AG10803 (cell line): ENCODE data around the gene OR10G2.
"Not testable (repeated sequence)": the region's sequence is repeated elsewhere in the genome, so short reads cannot be mapped to it uniquely, and the experiment has no call there.

Experiments used
- DNase-seq: peaks from one replicate; pipeline ENCODE4 v3.0.0; 2010; ENCODE audit warnings: low read depth
- H3K4me3 ChIP-seq: 2 replicates; pipeline ENCODE4 v1.5.1; 2011; ENCODE audit warnings: mild to moderate bottlenecking, low read length, control low read depth
- TF ChIP-seq, protein P1 (sequence below): conservative IDR thresholded peaks from 2 replicates; pipeline ENCODE4 v1.5.1; 2011; ENCODE audit warnings: mild to moderate bottlenecking, low read length, control low read depth, inconsistent platforms

The OR10G2 gene

DNA sequence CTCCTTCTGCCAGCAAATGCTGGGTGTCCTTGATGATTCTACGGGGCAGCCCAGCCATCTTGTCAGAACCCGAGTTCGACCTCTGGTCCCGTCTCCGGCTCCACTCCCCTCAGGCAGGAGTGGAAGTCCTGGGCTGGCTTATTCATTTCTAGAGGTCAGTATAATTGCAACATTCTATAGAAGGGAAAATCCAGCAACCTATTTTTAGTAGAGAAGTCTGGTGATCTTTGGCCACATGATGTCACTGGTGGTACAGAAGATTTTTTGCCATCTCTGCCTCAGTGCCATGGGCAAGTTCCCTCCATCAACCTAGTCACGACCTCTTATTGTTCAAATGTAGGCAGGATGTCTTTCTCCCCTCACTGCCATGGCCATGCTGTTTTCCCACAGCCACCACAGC, 22.4 kb downstream of the OR10G2 start:
- TF ChIP-seq, protein P1, sequence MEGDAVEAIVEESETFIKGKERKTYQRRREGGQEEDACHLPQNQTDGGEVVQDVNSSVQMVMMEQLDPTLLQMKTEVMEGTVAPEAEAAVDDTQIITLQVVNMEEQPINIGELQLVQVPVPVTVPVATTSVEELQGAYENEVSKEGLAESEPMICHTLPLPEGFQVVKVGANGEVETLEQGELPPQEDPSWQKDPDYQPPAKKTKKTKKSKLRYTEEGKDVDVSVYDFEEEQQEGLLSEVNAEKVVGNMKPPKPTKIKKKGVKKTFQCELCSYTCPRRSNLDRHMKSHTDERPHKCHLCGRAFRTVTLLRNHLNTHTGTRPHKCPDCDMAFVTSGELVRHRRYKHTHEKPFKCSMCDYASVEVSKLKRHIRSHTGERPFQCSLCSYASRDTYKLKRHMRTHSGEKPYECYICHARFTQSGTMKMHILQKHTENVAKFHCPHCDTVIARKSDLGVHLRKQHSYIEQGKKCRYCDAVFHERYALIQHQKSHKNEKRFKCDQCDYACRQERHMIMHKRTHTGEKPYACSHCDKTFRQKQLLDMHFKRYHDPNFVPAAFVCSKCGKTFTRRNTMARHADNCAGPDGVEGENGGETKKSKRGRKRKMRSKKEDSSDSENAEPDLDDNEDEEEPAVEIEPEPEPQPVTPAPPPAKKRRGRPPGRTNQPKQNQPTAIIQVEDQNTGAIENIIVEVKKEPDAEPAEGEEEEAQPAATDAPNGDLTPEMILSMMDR, result no peak
- DNase-seq, result no peak
- H3K4me3 ChIP-seq, result no peak overlapping the region

DNA sequence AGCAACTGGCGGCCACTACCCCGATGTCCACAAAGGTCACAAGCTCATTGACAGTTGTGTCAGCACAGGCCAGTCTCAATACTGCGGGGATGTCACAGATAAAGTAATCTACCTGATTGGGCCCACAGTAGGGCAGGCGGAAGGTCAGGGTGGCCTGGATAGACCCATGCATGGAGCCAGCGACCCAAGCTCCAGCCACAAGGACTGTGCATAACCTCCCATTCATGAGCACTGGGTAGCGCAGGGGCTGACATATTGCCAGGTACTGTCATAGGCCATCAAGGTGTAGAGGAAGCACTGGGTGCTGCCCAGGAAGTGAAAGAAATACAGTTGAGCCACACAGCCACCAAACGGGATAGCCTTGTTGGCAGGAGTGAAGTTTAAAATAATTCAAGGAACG, 32.6 kb downstream of the OR10G2 start:
- not testable (repeated sequence) for H3K4me3 ChIP-seq, DNase-seq

DNA sequence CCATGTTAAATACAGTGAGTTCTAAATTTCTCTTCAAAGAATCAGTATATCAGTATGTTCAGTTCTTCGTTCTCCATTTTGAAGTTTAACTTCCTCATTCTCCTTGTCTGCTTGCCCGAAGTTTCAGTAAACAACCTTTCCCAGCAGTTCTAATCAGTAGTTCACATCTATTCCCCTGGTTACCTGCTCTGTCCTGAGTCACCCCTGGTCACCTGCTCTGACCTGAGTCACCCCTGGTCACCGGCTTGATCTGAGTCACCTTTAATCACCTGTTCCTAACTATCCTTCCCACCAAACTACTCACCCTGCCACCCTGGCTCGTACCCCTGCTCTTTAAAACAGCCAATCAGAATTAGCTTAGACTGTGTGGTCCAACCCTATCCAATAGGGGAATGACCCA, 45.4 kb downstream of the OR10G2 start:
- H3K4me3 ChIP-seq, result no peak overlapping the region
- no peak for DNase-seq
- TF ChIP-seq, protein P1, result no peak
